Endodermal cell (in vitro differentiated cells): ENCODE measurements around the gene SLC17A8. TPM values are rescaled to one million over a fixed set of nuclear protein-coding genes. Genes with fewer than 3 reads are reported as not detected.
"Not testable (repeated sequence)": the region's sequence is repeated elsewhere in the genome, so short reads cannot be mapped to it uniquely, and the experiment has no call there.

ENCODE experiments used
- DNase-seq: peaks from one replicate; pipeline ENCODE4 v3.0.0-alpha.2; 2017
- H3K27ac ChIP-seq: 2 replicates; pipeline ENCODE4 v1.5.1; 2013; ENCODE audit warnings: mild to moderate bottlenecking, low read depth, low read length, moderate library complexity
- H3K27me3 ChIP-seq: 2 replicates; pipeline ENCODE4 v1.6.1; 2013; ENCODE audit warnings: mild to moderate bottlenecking, low read length, moderate library complexity; ENCODE audit not compliant: insufficient read depth, control insufficient read depth, poor library complexity, severe bottlenecking
- H3K36me3 ChIP-seq: 2 replicates; pipeline ENCODE4 v1.7.0; 2013; ENCODE audit warnings: mild to moderate bottlenecking, low read length, moderate library complexity; ENCODE audit not compliant: control insufficient read depth, insufficient read depth
- H3K4me1 ChIP-seq: one replicate; pipeline ENCODE4 v1.7.0; 2013; ENCODE audit warnings: low read length; ENCODE audit not compliant: control insufficient read depth, insufficient read depth
- H3K4me3 ChIP-seq: 2 replicates; pipeline ENCODE4 v1.5.1; 2013; ENCODE audit warnings: mild to moderate bottlenecking, low read length, moderate library complexity
- H3K9ac ChIP-seq: 2 replicates; pipeline ENCODE4 v1.6.1; 2013; ENCODE audit warnings: mild to moderate bottlenecking, low read length, moderate library complexity; ENCODE audit not compliant: poor library complexity, severe bottlenecking; ENCODE audit errors: extremely low read depth
- H3K9me3 ChIP-seq: 2 replicates; pipeline ENCODE4 v1.6.1; 2013; ENCODE audit warnings: mild to moderate bottlenecking, low read length, moderate library complexity; ENCODE audit not compliant: control insufficient read depth
- H3K27ac Mint-ChIP-seq: 2 replicates; pipeline ENCODE4 v1.8.0; 2020; ENCODE audit warnings: mixed read lengths
- H3K27me3 Mint-ChIP-seq: 2 replicates; pipeline ENCODE4 v1.8.0; 2021; ENCODE audit warnings: mild to moderate bottlenecking, mixed read lengths; ENCODE audit not compliant: insufficient read depth
- H3K36me3 Mint-ChIP-seq: 2 replicates; pipeline ENCODE4 v1.8.0; 2020; ENCODE audit warnings: low read depth, mixed read lengths
- H3K4me1 Mint-ChIP-seq: 2 replicates; pipeline ENCODE4 v1.8.0; 2020; ENCODE audit warnings: mixed read lengths
- H3K4me3 Mint-ChIP-seq: 2 replicates; pipeline ENCODE4 v1.8.0; 2020; ENCODE audit warnings: mild to moderate bottlenecking, moderate library complexity, mixed read lengths
- H3K9me3 Mint-ChIP-seq: 2 replicates; pipeline ENCODE4 v1.8.0; 2020; ENCODE audit warnings: mild to moderate bottlenecking, mixed read lengths
- WGBS, 2 experiments: methylation state at CpG; one replicate each; pipeline versions ENCODE4 v1.1.5 to v1.1.7; 2013; ENCODE audit warnings: missing lambda C conversion rate in 2 of 2, mixed read lengths in 1 of 2; ENCODE audit not compliant: insufficient coverage in 1 of 2, insufficient read length in 1 of 2; 5-methylcytosine and 5-hydroxymethylcytosine counted together
- total RNA-seq, 2 donors: library from RNA; stranded (reverse); fragmentation: NEBNext Ultra II Directional in 1 of 2; extraction: Animal tissue kit (Norgen Biotek cat#: 25700) in 1 of 2; gene quantifications; 2 replicates in 1 of 2; 3 replicates in 1 of 2; pipeline ENCODE4 v1.2.1, GENCODE V29; 2021
- TF ChIP-seq, protein P1 (sequence below): fragments of 200-600 bp; sonication (generic); conservative IDR thresholded peaks from 2 replicates; pipeline ENCODE4 v1.5.0; 2021; ENCODE audit warnings: antibody characterized with exemption, mild to moderate bottlenecking

Gene SLC17A8
- total RNA-seq, 2 donors from 2014 or later: 0.40 TPM; not detected in 1

DNA sequence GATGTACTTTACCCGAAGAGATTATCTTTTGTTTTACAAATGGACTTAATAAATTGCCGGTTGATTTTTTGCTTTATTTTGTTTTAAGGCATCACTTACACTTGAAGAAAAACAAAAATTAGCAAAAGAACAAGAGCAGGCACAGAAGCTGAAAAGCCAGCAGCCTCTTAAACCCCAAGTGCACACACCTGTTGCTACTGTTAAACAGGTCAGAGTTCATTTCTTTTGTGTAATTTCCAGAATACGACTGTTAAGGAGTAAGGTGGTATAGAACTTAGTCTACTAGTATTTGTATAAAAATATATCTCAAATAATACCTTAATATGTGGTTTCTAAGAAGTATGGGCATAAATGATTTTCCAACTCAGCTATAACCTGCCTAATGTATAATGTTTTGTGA lies 19.6 kb upstream of the SLC17A8 start:
- no peak overlapping the region for H3K4me3 ChIP-seq
- H3K9me3 ChIP-seq: no peaks in the 10 kb centered on the region
- no peak overlapping the region for H3K27ac ChIP-seq
- Mint-ChIP-seq H3K27me3 (no peaks in the 10 kb centered on the region), H3K36me3 (peaks cover 33% of the 10 kb centered on the region), H3K4me3 (no peak overlapping the region), H3K4me1 (no peaks in the 10 kb centered on the region), H3K9me3 (peaks cover under 1% of the 10 kb centered on the region), H3K27ac (no peak overlapping the region)
- TF ChIP-seq, protein P1, sequence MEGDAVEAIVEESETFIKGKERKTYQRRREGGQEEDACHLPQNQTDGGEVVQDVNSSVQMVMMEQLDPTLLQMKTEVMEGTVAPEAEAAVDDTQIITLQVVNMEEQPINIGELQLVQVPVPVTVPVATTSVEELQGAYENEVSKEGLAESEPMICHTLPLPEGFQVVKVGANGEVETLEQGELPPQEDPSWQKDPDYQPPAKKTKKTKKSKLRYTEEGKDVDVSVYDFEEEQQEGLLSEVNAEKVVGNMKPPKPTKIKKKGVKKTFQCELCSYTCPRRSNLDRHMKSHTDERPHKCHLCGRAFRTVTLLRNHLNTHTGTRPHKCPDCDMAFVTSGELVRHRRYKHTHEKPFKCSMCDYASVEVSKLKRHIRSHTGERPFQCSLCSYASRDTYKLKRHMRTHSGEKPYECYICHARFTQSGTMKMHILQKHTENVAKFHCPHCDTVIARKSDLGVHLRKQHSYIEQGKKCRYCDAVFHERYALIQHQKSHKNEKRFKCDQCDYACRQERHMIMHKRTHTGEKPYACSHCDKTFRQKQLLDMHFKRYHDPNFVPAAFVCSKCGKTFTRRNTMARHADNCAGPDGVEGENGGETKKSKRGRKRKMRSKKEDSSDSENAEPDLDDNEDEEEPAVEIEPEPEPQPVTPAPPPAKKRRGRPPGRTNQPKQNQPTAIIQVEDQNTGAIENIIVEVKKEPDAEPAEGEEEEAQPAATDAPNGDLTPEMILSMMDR: no peak
- no peak for DNase-seq
- peaks cover 74% of the 10 kb centered on the region for H3K36me3 ChIP-seq
- 97% methylated on average over 2 of the region's 3 CpGs; no CpG with 5 or more reads in 1 of the 2 experiments for WGBS, 2 experiments
- no peaks in the 10 kb centered on the region for H3K27me3 ChIP-seq
- no peak overlapping the region for H3K9ac ChIP-seq
- no peaks in the 10 kb centered on the region for H3K4me1 ChIP-seq

DNA sequence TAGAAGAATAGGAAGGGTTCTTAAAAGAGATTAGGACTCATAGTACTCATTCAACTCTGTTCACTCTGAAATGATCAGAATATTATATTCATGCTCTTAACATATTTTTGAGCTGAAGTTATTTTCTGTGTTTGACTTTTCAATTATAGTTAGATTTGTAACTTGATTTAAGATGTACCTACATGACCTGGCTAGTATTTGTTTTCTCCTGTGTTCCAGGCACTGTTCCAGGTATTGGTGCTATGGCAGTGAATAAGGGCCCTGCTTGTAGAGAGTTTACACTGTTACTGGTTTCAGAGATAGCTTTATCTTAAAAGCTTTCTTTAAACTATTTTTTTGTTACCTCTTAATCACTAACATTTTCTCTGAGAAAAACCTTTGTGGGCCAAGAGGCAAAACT lies 19.1 kb upstream of the SLC17A8 start:
- Histone ChIP-seq H3K27ac (no peak overlapping the region), H3K36me3 (peaks cover 74% of the 10 kb centered on the region), H3K9ac (no peak overlapping the region), H3K4me1 (no peaks in the 10 kb centered on the region), H3K27me3 (no peaks in the 10 kb centered on the region), H3K4me3 (no peak overlapping the region), H3K9me3 (no peaks in the 10 kb centered on the region)
- Mint-ChIP-seq H3K4me3 (no peak overlapping the region), H3K36me3 (peaks cover 35% of the 10 kb centered on the region), H3K27ac (no peak overlapping the region), H3K27me3 (no peaks in the 10 kb centered on the region), H3K9me3 (peaks cover 4% of the 10 kb centered on the region), H3K4me1 (no peaks in the 10 kb centered on the region)
- TF ChIP-seq, protein P1: no peak
- DNase-seq: no peak

DNA sequence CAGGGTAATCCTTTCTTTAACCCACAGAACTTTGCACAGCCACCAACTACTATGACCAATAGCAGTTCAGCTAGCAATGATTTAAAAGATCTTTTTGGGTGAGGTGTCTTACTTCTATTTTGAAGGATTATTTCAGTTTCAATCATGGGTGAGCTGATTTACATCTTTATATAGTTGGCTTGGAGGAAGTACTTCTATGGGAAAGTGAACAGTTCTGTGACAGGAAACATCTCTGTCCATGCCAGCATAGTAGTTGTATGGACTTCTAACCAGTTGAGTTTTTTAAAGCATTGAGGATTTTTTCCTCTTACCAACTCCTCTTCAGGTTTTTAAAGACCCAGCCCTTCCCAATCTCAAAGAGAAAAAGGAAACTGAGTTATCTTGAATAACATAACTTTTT lies 17.8 kb upstream of the SLC17A8 start:
- peaks cover 63% of the 10 kb centered on the region for H3K36me3 ChIP-seq
- Mint-ChIP-seq H3K27me3 (no peaks in the 10 kb centered on the region), H3K4me3 (no peak overlapping the region), H3K4me1 (no peaks in the 10 kb centered on the region), H3K36me3 (peaks cover 33% of the 10 kb centered on the region), H3K9me3 (peaks cover 4% of the 10 kb centered on the region), H3K27ac (no peak overlapping the region)
- no peaks in the 10 kb centered on the region for H3K27me3 ChIP-seq
- H3K9ac ChIP-seq: no peak overlapping the region
- TF ChIP-seq, protein P1: no peak
- no peaks in the 10 kb centered on the region for H3K9me3 ChIP-seq
- no peak overlapping the region for H3K27ac ChIP-seq
- H3K4me3 ChIP-seq: no peak overlapping the region
- H3K4me1 ChIP-seq: no peaks in the 10 kb centered on the region
- DNase-seq: no peak

DNA sequence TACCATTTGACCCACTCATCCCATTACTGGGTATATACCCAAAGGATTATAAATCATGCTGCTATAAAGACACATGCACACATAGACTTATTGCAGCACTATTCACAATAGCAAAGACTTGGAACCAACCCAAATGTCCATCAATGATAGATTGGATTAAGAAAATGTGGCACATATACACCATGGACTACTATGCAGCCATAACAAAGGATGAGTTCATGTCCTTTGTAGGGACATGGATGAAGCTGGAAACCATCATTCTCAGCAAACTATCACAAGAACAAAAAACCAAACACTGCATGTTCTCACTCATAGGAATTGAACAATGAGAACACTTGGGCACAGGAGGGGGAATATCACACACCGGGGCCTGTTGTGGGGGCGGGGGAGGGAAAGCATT lies 14.0 kb upstream of the SLC17A8 start:
- not testable (repeated sequence) for H3K4me1 ChIP-seq, H3K27me3 Mint-ChIP-seq, H3K27me3 ChIP-seq, H3K9me3 Mint-ChIP-seq, H3K27ac ChIP-seq, H3K4me3 Mint-ChIP-seq, H3K9me3 ChIP-seq, H3K4me1 Mint-ChIP-seq, H3K4me3 ChIP-seq, DNase-seq, H3K27ac Mint-ChIP-seq, H3K9ac ChIP-seq
- peaks cover 24% of the 10 kb centered on the region for H3K36me3 ChIP-seq
- H3K36me3 Mint-ChIP-seq: peaks cover 14% of the 10 kb centered on the region
- 97% methylated on average over 2 of the region's 2 CpGs; no CpG with 5 or more reads in 1 of the 2 experiments for WGBS, 2 experiments

DNA sequence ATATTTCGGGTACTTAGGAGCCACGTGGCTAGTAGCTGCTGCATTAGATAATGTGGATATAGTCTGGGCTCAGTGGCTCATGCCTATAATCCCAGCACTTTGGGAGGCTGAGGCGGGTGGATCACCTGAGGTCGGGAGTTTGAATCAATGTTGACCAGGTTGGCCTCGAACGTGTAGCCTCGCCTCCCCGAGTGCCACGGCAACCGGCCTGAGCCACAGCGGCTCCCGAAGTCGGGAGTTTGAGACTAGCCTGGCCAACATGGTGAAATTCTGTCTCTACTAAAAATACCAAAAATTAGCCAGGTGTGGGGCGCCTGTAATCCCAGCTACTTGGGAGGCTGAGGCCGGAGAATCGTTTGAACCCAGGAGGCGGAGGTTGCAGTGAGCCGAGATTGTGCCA lies 12.5 kb upstream of the SLC17A8 start:
- H3K9me3 ChIP-seq, H3K27ac Mint-ChIP-seq, H3K4me1 Mint-ChIP-seq, H3K9ac ChIP-seq, H3K27me3 ChIP-seq, H3K27me3 Mint-ChIP-seq, H3K36me3 Mint-ChIP-seq, H3K27ac ChIP-seq, H3K4me1 ChIP-seq, H3K4me3 ChIP-seq, DNase-seq, H3K4me3 Mint-ChIP-seq, H3K9me3 Mint-ChIP-seq: not testable (repeated sequence)
- 93 to 95% methylated on average over 12 to 18 of the region's 18 CpGs for WGBS, 2 experiments
- H3K36me3 ChIP-seq: peaks cover 13% of the 10 kb centered on the region
